Peyer's patch (tissue), 4 donors: ENCODE measurements around the gene ZNF804B.

ENCODE experiments used
- CTCF ChIP-seq, 6 experiments: fragments of 450-650 bp in 4 of 6; fragments of 200-600 bp in 2 of 6; sonication (generic) in 1 of 6; IDR thresholded peaks; one replicate each; pipeline ENCODE4 v1.5.1; 2017 to 2019; ENCODE audit warnings: antibody characterized with exemption in 6 of 6, mild to moderate bottlenecking in 3 of 6, moderate library complexity in 1 of 6
- POLR2A ChIP-seq, 2 donors: fragments of 450-650 bp; IDR thresholded peaks; one replicate each; pipeline ENCODE4 v1.5.1; 2017; ENCODE audit warnings: antibody characterized with exemption in 2 of 2, mild to moderate bottlenecking in 2 of 2, moderate library complexity in 2 of 2

GRCh38 chr7:88868456-88868855 is 109.0 kb downstream of the ZNF804B start:
- TF ChIP-seq CTCF (IDR thresholded peaks at IDR 0.05) (no peak), POLR2A (IDR thresholded peaks at IDR 0.05) (no peak)
